ENCODE data around the gene NOS2. TPM values are rescaled to one million over a fixed set of nuclear protein-coding genes. Genes with fewer than 3 reads are reported as not detected.
"Not testable (repeated sequence)": the region's sequence is repeated elsewhere in the genome, so short reads cannot be mapped to it uniquely, and the experiment has no call there.

Gene NOS2
- polyA plus RNA-seq (2011; rRNA removed) (0.02 TPM in 1 of 2 replicates, not detected in the other), polyA minus RNA-seq (2011; rRNA and poly(A)+ RNA removed) (not detected in 2 replicates)

DNA sequence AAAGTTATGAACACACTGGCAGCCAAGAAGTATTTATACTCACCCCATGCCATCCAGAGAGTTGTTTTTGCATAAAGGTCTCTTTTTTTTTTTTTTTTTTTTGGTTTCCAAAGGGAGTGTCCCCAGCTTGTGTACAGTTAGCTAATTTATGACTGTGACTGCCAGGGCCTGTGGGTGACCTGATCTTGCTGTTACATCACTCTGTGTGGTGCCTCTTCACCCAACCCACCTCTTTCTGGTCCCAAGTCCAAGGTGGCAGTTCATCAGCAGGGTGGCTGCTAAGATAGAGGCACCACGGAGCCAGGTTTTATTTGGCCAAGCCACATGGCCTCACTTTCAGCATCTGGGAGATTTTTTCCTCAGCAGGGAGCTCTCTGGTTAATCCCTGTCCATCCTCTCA lies at the start of gene NOS2:
Gene NOS2, minus strand, starts transcription at position 8 of the 400 bp plus-strand sequence. CDS start 1,720 bp downstream, outside the sequence.
- POLR2A ChIA-PET: no interaction called here

DNA sequence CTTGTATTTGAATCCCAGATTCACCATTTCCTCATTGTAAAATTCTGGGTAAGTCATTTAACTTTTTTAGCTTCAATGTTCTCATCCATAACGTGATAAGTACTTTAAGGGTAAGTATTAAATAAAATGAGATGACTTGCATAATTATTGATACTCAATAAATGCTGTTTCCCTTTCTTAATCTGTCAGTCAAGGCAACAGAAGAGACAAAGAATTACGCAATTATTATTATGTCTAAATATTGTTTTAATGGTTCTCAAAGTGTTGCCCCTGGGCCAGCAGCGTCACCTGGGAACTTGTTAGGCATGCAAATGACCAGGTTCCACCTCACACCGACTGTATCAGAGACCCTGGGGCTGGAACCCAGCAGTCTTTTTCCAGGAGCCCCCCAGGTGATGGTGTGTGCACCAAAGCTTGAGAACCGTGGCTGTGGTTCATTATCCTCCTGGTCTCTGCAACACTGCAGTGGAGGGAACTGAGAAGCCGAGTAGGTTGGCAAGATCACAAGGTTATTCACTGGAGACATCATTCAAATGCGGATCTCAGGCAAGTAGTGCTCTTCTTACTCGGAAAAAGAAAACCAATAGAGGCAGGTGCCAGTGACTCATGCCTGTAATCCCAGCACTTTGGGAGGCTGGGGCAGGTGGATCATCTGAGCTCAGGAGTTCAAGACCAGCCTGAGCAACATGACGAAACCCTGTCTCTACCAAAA lies 49.3 kb upstream of the NOS2 start:
- DNase-seq (ENCODE audit: low read depth): no peak
- CTCF ChIA-PET: no interaction called here
- H3K27me3 ChIP-seq (ENCODE audit: control insufficient read depth, insufficient read depth, low read length): peaks cover 2% of the 10 kb centered on the region; the same call in 1 of the 2 replicates
- no peaks in the 10 kb centered on the region for H3K36me3 ChIP-seq (ENCODE audit: control insufficient read depth, insufficient read depth, low read length)
- TF ChIP-seq CTCF (IDR thresholded peaks at IDR 0.05; ENCODE audit: insufficient read depth, low read depth, low read length): no peak
- no peak overlapping the region for H3K4me3 ChIP-seq (ENCODE audit: low read depth, low read length)
- POLR2A ChIA-PET: no interaction called here

More for the DNA sequence above, at the start of gene NOS2:
- no peak within 1 kb of the TSS for H3K4me3 ChIP-seq (ENCODE audit: low read depth, low read length)
- no peak for TF ChIP-seq CTCF (IDR thresholded peaks at IDR 0.05; ENCODE audit: insufficient read depth, low read depth, low read length)
- CTCF ChIA-PET: interaction anchor here (1.1 to 12.7 kb wide), 4 partner anchors 13 to 79 kb away, joined by 3 to 197 read pairs (median 3); no protein-coding TSS in a partner anchor
- H3K27me3 ChIP-seq (ENCODE audit: control insufficient read depth, insufficient read depth, low read length): peaks cover 12% of the 10 kb centered on the region
- no peaks in the 10 kb centered on the region for H3K36me3 ChIP-seq (ENCODE audit: control insufficient read depth, insufficient read depth, low read length)
- DNase-seq (ENCODE audit: low read depth): no peak

GRCh38 chr17:27848931-27849330 lies 48.6 kb upstream of the NOS2 start:
- Histone ChIP-seq H3K27me3 (ENCODE audit: control insufficient read depth, insufficient read depth, low read length) (peaks cover 2% of the 10 kb centered on the region; the same call in 1 of the 2 replicates), H3K36me3 (ENCODE audit: control insufficient read depth, insufficient read depth, low read length) (no peaks in the 10 kb centered on the region), H3K4me3 (ENCODE audit: low read depth, low read length) (no peak overlapping the region)
- CTCF ChIA-PET: interaction anchor here (0.6 to 2.1 kb wide), 2 partner anchors 14 to 31 kb away, joined by 3 to 9 read pairs; no protein-coding TSS in a partner anchor
- no peak for TF ChIP-seq CTCF (IDR thresholded peaks at IDR 0.05; ENCODE audit: insufficient read depth, low read depth, low read length)
- DNase-seq (ENCODE audit: low read depth): no peak
- POLR2A ChIA-PET: no interaction called here

DNA sequence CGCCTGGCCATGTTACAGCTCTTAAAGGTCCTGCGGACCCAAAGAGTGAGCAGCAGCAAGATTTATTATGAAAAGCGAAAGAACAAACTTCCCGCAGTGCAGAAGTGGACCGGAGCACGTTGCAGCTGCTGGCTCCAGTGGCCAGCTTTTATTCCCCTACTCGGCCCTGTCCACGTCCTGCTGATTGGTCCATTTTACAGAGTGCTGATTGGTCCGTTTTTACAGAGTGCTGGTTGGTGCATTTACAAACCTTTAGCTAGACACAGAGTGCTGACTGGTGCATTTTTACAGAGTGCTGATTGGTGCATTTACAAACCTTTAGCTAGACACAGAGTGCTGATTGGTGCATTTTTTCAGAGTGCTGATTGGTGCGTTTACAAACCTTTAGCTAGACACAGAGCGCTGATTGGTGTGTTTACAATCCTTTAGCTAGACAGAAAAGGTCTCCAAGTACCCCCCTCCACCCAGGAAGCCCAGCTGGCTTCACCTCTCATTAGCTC lies 46.5 kb upstream of the NOS2 start:
- H3K27me3 ChIP-seq (ENCODE audit: control insufficient read depth, insufficient read depth, low read length); H3K36me3 ChIP-seq (ENCODE audit: control insufficient read depth, insufficient read depth, low read length); POLR2A ChIA-PET; H3K4me3 ChIP-seq (ENCODE audit: low read depth, low read length); DNase-seq (ENCODE audit: low read depth): not testable (repeated sequence)
- CTCF ChIA-PET: interaction anchor here (0.6 to 2.1 kb wide), 4 partner anchors 14 to 734 kb away, joined by 3 to 9 read pairs (median 4); no protein-coding TSS in a partner anchor

- CTCF ChIA-PET: interaction anchor here (0.6 to 1.7 kb wide), 3 partner anchors 14 to 734 kb away, joined by 3 to 4 read pairs (median 4); no protein-coding TSS in a partner anchor
These were observed 45.8 kb upstream of the NOS2 start for GRCh38 chr17:27846042-27846655.

More at GRCh38 chr17:27846042-27846655, 45.8 kb upstream of the NOS2 start:
- Histone ChIP-seq H3K4me3 (ENCODE audit: low read depth, low read length) (no peak overlapping the region), H3K36me3 (ENCODE audit: control insufficient read depth, insufficient read depth, low read length) (no peaks in the 10 kb centered on the region), H3K27me3 (ENCODE audit: control insufficient read depth, insufficient read depth, low read length) (0 out of 2 replicates have a peak, but pooled peaks cover 2% of the 10 kb centered on the region)
- POLR2A ChIA-PET: no interaction called here
- no peak for TF ChIP-seq CTCF (IDR thresholded peaks at IDR 0.05; ENCODE audit: insufficient read depth, low read depth, low read length)
- no peak for DNase-seq (ENCODE audit: low read depth)
